ENCODE data around the gene CAMTA1. TPM values are rescaled to one million over a fixed set of nuclear protein-coding genes. Genes with fewer than 3 reads are reported as not detected.

The CAMTA1 gene
- total RNA-seq, 1 experiment from 2014 or later = 82.2 TPM

GRCh38 chr1:7785108-7785507, 999.9 kb downstream of the CAMTA1 start:
- Histone ChIP-seq H3K4me1 (ENCODE audit: control insufficient read depth, insufficient read depth, low read length) (peaks cover 16% of the 10 kb centered on the region), H3K27me3 (ENCODE audit: control insufficient read depth, insufficient read depth, low read length) (no peaks in the 10 kb centered on the region), H3K27ac (ENCODE audit: low read length) (peak overlapping the region; percentile 72), H3K36me3 (ENCODE audit: control insufficient read depth, insufficient read depth, low read length) (peaks cover 11% of the 10 kb centered on the region), H3K4me3 (ENCODE audit: low read depth in 2 of 2, low read length in 2 of 2) (peak overlapping the region; percentile 65 to 66), H3K9me3 (ENCODE audit: control insufficient read depth, insufficient read depth, low read depth, low read length) (peaks cover 3% of the 10 kb centered on the region; the same call in 1 of the 2 replicates)
- no peak for ATAC-seq
- ChIA-PET CTCF (interaction anchor here (0.6 kb wide), 1 partner anchor 322 kb away, joined by 5 read pairs; no protein-coding TSS in a partner anchor), POLR2A (interaction anchor here (0.6 kb wide), 1 partner anchor 362 kb away, joined by 3 read pairs; no protein-coding TSS in a partner anchor)
- TF ChIP-seq REST (IDR thresholded peaks at IDR 0.05; ENCODE audit: insufficient read depth in 1 of 2, low read depth in 2 of 2, low read length in 1 of 2) (no peak), CTCF (IDR thresholded peaks at IDR 0.05) (peak; percentile 31; the same call in 1 of the 2 replicates)
- in situ Hi-C loops (cut with HindIII; ENCODE audit: low pct_unique_long_range_greater_than_20kb, low sequenced_read_pairs) = no loop called here
- no peak for DNase-seq (ENCODE audit: low read depth, low spot score)
- intact Hi-C loops (cut with micrococcal nuclease; ENCODE audit: unreplicated experiment) = no loop called here
- no TSS peak for BruUV-seq (replicated peaks)

- Histone ChIP-seq H3K27ac (ENCODE audit: low read length) (no peak overlapping the region), H3K27me3 (ENCODE audit: control insufficient read depth, insufficient read depth, low read length) (no peaks in the 10 kb centered on the region), H3K4me1 (ENCODE audit: control insufficient read depth, insufficient read depth, low read length) (peaks cover 14% of the 10 kb centered on the region), H3K9me3 (ENCODE audit: control insufficient read depth, insufficient read depth, low read depth, low read length) (peaks cover 11% of the 10 kb centered on the region; the same call in 1 of the 2 replicates), H3K36me3 (ENCODE audit: control insufficient read depth, insufficient read depth, low read length) (peaks cover 9% of the 10 kb centered on the region), H3K4me3 (ENCODE audit: low read depth in 2 of 2, low read length in 2 of 2) (no peak overlapping the region)
- TF ChIP-seq CTCF (IDR thresholded peaks at IDR 0.05) (no peak), REST (IDR thresholded peaks at IDR 0.05; ENCODE audit: insufficient read depth in 1 of 2, low read depth in 2 of 2, low read length in 1 of 2) (no peak), TCF7L2 (IDR thresholded peaks at IDR 0.05; ENCODE audit: low read depth, low read length) (no peak), SIN3A (IDR thresholded peaks at IDR 0.05; ENCODE audit: borderline replicate concordance, insufficient read depth, low read depth, low read length) (no peak), POLR2AphosphoS5 (IDR thresholded peaks at IDR 0.05; ENCODE audit: low read depth, low read length) (no peak)
- in situ Hi-C loops (cut with HindIII; ENCODE audit: low pct_unique_long_range_greater_than_20kb, low sequenced_read_pairs) = no loop called here
- intact Hi-C loops (cut with micrococcal nuclease; ENCODE audit: unreplicated experiment) = no loop called here
- ATAC-seq (no peak), DNase-seq (ENCODE audit: low read depth, low spot score) (no peak)
- CTCF ChIA-PET = no interaction called here
- no TSS peak for BruUV-seq (replicated peaks)
- POLR2A ChIA-PET = interaction anchor here (0.6 kb wide), 1 partner anchor 134 kb away, joined by 8 read pairs; no protein-coding TSS in a partner anchor
Measured at GRCh38 chr1:7786795-7787194, 1001.5 kb downstream of the CAMTA1 start.
